Nephron progenitor cell (in vitro differentiated cells): Measurements from ENCODE around the gene ADAMTSL3.

Source experiments
- DNase-seq: peaks from one replicate; pipeline ENCODE4 v3.0.0; 2021
- H3K27ac Mint-ChIP-seq: 2 replicates; pipeline ENCODE4 v1.8.0; 2021; ENCODE audit warnings: mild to moderate bottlenecking, moderate library complexity, mixed read lengths
- H3K27me3 Mint-ChIP-seq: 2 replicates; pipeline ENCODE4 v1.8.0; 2021; ENCODE audit warnings: mild to moderate bottlenecking, low read depth, mixed read lengths; ENCODE audit not compliant: poor library complexity
- H3K36me3 Mint-ChIP-seq: 2 replicates; pipeline ENCODE4 v1.8.0; 2021; ENCODE audit warnings: low read depth, mixed read lengths
- H3K4me1 Mint-ChIP-seq: 2 replicates; pipeline ENCODE4 v1.8.0; 2021; ENCODE audit warnings: mixed read lengths
- H3K4me3 Mint-ChIP-seq: 2 replicates; pipeline ENCODE4 v1.8.0; 2021; ENCODE audit warnings: mild to moderate bottlenecking, moderate library complexity, mixed read lengths
- H3K9me3 Mint-ChIP-seq: 2 replicates; pipeline ENCODE4 v1.8.0; 2021; ENCODE audit warnings: mild to moderate bottlenecking, moderate library complexity, mixed read lengths
- TF ChIP-seq, protein P1 (sequence below): fragments of 200-600 bp; sonication (generic); IDR thresholded peaks from 2 replicates; pipeline ENCODE4 v1.5.0; 2021; ENCODE audit warnings: antibody characterized with exemption

The ADAMTSL3 gene

DNA sequence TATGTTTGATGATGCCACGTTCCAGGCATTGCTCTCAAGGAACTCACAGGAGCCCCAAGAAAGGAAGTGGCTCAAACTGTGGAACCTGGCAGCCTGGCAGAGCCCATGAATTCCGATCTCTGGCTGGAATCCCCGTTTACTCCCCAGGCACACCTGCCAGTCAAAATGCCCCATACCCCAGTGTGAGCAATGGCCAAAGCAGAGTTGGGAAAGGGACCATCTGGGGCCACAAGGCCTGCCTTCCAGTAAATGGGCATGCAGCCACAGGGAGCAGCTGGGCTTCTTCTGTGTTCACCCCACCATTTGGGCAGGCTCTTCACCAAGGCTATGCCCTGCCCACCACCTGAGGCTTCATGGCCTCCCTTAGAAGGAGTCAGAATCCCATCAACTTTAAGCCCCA, 324.7 kb downstream of the ADAMTSL3 start:
- peaks cover 5% of the 10 kb centered on the region for H3K27me3 Mint-ChIP-seq
- H3K4me1 Mint-ChIP-seq, result no peaks in the 10 kb centered on the region

DNA sequence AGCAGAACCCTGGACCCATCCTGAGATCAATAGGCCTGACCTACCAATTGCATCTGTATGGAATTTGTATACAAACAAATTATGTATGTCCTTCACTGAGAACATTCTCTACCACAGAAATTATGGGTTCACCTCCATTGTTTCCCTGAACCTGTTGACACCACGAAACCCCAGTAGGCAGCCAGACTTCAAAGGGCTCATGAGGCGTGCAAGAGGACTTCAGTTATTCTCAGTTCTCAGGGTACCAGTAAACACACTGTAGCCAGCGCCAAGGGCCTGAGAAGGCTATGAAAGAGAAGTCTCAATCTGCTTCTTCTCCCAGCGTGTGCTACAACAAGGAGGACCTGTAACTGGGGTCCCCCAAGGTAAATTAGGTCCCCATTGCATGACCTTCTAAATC, 326.7 kb downstream of the ADAMTSL3 start:
- Mint-ChIP-seq H3K4me3 (no peak overlapping the region), H3K4me1 (no peaks in the 10 kb centered on the region), H3K27me3 (peaks cover 5% of the 10 kb centered on the region), H3K36me3 (peaks cover 6% of the 10 kb centered on the region), H3K9me3 (peaks cover 30% of the 10 kb centered on the region), H3K27ac (no peak overlapping the region)
- no peak for DNase-seq
- TF ChIP-seq, protein P1, sequence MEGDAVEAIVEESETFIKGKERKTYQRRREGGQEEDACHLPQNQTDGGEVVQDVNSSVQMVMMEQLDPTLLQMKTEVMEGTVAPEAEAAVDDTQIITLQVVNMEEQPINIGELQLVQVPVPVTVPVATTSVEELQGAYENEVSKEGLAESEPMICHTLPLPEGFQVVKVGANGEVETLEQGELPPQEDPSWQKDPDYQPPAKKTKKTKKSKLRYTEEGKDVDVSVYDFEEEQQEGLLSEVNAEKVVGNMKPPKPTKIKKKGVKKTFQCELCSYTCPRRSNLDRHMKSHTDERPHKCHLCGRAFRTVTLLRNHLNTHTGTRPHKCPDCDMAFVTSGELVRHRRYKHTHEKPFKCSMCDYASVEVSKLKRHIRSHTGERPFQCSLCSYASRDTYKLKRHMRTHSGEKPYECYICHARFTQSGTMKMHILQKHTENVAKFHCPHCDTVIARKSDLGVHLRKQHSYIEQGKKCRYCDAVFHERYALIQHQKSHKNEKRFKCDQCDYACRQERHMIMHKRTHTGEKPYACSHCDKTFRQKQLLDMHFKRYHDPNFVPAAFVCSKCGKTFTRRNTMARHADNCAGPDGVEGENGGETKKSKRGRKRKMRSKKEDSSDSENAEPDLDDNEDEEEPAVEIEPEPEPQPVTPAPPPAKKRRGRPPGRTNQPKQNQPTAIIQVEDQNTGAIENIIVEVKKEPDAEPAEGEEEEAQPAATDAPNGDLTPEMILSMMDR, result no peak

More for the DNA sequence above, 324.7 kb downstream of the ADAMTSL3 start:
- Mint-ChIP-seq H3K27ac (no peak overlapping the region), H3K9me3 (peaks cover 35% of the 10 kb centered on the region), H3K4me3 (no peak overlapping the region), H3K36me3 (peaks cover 8% of the 10 kb centered on the region)
- DNase-seq, result no peak
- TF ChIP-seq, protein P1, result no peak

DNA sequence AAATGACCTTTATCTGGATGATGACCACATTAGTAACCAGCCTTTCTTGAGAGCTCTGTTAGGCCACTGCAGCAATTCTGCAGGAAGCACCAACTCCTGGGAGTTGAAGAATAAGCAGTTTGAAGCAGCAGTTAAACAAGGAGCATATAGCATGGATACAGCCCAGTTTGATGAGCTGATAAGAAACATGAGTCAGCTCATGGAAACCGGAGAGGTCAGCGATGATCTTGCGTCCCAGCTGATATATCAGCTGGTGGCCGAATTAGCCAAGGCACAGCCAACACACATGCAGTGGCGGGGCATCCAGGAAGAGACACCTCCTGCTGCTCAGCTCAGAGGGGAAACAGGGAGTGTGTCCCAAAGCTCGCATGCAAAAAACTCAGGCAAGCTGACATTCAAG, 328.8 kb downstream of the ADAMTSL3 start:
- Mint-ChIP-seq H3K36me3 (no peaks in the 10 kb centered on the region), H3K27ac (no peak overlapping the region), H3K4me1 (no peaks in the 10 kb centered on the region), H3K9me3 (peaks cover 9% of the 10 kb centered on the region), H3K4me3 (no peak overlapping the region), H3K27me3 (no peaks in the 10 kb centered on the region)
- TF ChIP-seq, protein P1, result no peak
- no peak for DNase-seq

DNA sequence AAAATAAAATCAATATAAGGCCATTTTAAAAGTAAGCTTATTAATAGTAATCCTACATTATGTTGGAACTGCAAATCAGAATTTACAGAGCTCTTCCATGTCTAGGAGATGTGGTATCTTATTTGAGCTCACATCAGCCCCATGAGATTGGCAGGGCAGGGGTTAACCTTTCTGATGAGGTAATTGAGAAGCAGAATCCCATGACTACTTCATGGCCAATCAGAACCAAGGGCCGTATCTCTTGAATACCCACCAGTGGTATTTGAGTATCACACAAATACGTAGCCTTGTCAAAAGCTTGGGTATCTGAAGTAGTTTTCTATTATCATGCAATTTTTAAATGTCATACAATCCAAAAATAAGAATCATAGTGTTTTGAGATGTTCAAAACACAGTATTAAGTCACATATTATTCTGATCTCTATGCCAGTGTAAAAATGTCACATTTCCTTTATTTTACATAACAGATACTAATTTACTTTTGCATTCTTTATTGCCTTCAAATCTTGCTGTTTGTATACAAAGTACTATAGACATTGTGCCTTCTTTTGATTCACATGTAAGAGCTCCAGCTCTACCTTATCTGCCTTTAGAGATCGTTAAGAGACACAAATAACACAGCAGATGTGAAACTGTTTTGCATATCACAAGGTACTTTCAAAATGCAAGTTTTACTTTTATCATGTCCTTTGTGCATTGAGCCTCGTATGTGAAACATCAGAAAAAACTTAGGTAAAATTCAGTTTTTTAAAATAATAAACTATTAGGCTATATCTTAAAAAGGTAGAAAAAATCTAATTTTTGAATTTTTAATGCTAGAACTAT, 329.9 kb downstream of the ADAMTSL3 start:
- Mint-ChIP-seq H3K9me3 (peaks cover 4% of the 10 kb centered on the region), H3K4me1 (no peaks in the 10 kb centered on the region), H3K36me3 (no peaks in the 10 kb centered on the region), H3K4me3 (no peak overlapping the region), H3K27ac (no peak overlapping the region), H3K27me3 (no peaks in the 10 kb centered on the region)
- TF ChIP-seq, protein P1, result no peak
- DNase-seq, result no peak

DNA sequence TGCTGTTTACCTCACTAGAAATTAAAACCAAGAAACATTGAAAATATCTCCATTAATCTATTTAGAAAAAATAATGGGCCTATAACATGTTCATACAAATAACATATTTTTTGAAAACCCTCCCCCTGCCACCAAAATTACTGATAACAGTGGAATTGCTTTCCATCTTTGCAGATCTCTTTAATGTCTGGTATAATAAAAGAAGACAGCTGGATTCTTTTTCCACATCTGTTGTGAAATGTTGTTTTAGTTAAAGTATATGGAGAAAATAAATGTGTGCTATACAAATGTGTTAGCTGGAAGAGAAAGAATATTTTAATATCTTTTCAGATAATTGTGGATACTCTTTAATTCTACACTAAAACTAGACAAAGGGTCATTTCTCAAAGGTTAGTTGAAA, 330.7 kb downstream of the ADAMTSL3 start:
- H3K9me3 Mint-ChIP-seq, result no peaks in the 10 kb centered on the region
- TF ChIP-seq, protein P1, result no peak
- no peak overlapping the region for H3K27ac Mint-ChIP-seq
- no peaks in the 10 kb centered on the region for H3K27me3 Mint-ChIP-seq
- no peaks in the 10 kb centered on the region for H3K4me1 Mint-ChIP-seq
- DNase-seq, result no peak
- no peak overlapping the region for H3K4me3 Mint-ChIP-seq
- H3K36me3 Mint-ChIP-seq, result no peaks in the 10 kb centered on the region

DNA sequence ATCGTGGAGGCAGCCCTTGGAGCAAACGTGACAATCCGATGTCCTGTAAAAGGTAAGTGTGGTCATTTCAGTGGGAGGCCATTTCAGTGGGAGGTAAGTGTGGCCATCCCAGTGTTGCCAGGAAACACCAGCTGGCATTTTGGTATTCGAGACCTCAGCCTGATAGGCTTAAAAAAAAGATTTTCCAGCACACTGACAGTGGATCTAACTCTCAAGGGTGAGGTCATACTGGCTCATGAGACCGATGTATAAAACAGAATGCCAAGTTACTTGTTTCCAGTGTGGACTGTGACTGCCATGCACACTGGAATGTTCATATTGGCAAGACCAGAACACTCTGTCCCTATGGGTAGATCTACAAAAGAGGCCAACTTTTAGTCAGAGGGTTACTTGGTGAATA, 337.2 kb downstream of the ADAMTSL3 start:
- TF ChIP-seq, protein P1, result no peak
- no peak for DNase-seq
- H3K27me3 Mint-ChIP-seq, result peaks cover 4% of the 10 kb centered on the region
- H3K36me3 Mint-ChIP-seq, result no peaks in the 10 kb centered on the region
- no peak overlapping the region for H3K4me3 Mint-ChIP-seq
- H3K9me3 Mint-ChIP-seq, result no peaks in the 10 kb centered on the region
- no peak overlapping the region for H3K27ac Mint-ChIP-seq
- H3K4me1 Mint-ChIP-seq, result no peaks in the 10 kb centered on the region
